CMK (cell line): ENCODE measurements around the gene OTUD5.
"Not testable (repeated sequence)": the region's sequence is repeated elsewhere in the genome, so short reads cannot be mapped to it uniquely, and the experiment has no call there.

Experiments
- DNase-seq: peaks from one replicate; pipeline ENCODE4 v3.0.0-alpha.2; 2010; ENCODE audit warnings: low read depth

The OTUD5 gene

GRCh38 chrX:48890296-48890925 lies 67.0 kb downstream of the OTUD5 start:
- no peak for DNase-seq

GRCh38 chrX:48886586-48886985 lies 70.8 kb downstream of the OTUD5 start:
- not testable (repeated sequence) for DNase-seq

- DNase-seq: no peak
These were observed 73.7 kb downstream of the OTUD5 start for GRCh38 chrX:48883729-48884128.

- DNase-seq: not testable (repeated sequence)
These were observed 80.5 kb downstream of the OTUD5 start for GRCh38 chrX:48876944-48877343.
